ENCODE data around the gene RNF166. TPM values are rescaled to one million over a fixed set of nuclear protein-coding genes. Genes with fewer than 3 reads are reported as not detected.

RNF166 gene
- total RNA-seq, 1 experiment from 2014 or later = 26.5 TPM

- Mint-ChIP-seq H3K9me3 (no peaks in the 10 kb centered on the region), H3K27ac (peak overlapping the region in 1 of 3 experiments; percentile 66; a peak in 1 of 7 replicates)
- WGBS (ENCODE audit: extremely low coverage, insufficient read length, low lambda C conversion rate) = no CpG with 5 or more reads among the region's 41 CpGs
Observed at GRCh38 chr16:88738151-88739084, 32.2 kb upstream of the RNF166 start.

More at GRCh38 chr16:88738151-88739084, 32.2 kb upstream of the RNF166 start:
- Histone ChIP-seq H4K5ac (ENCODE audit: insufficient read length, low read depth, low read length) (no peak overlapping the region), H2BK15ac (ENCODE audit: low read depth, low read length) (no peak overlapping the region), H3K4me1 (ENCODE audit: insufficient read depth, low read length) (no peaks in the 10 kb centered on the region), H2AFZ (ENCODE audit: low read length) (no peak overlapping the region), H3K79me1 (ENCODE audit: insufficient read depth, low read depth, low read length, poor library complexity, severe bottlenecking) (no peaks in the 10 kb centered on the region), H3K18ac (ENCODE audit: insufficient read length, low read depth, low read length) (no peak overlapping the region), H2BK20ac (ENCODE audit: low read depth, low read length, poor library complexity, severe bottlenecking) (no peak overlapping the region), H3K79me2 (ENCODE audit: insufficient read depth, low read length) (no peaks in the 10 kb centered on the region), H2AK5ac (ENCODE audit: insufficient read length, low read length) (no peak overlapping the region), H3K27me3 (ENCODE audit: insufficient read depth, low read length) (no peaks in the 10 kb centered on the region), H3T11ph (ENCODE audit: low read length) (no peak overlapping the region), H3K56ac (ENCODE audit: insufficient read length, low read depth, low read length) (no peak overlapping the region), H3K4me2 (ENCODE audit: insufficient read depth, insufficient read length, low read length) (no peak overlapping the region), H4K91ac (ENCODE audit: insufficient read length, low read depth, low read length) (no peak overlapping the region), H3K4ac (ENCODE audit: low read depth, low read length) (no peak overlapping the region), H3K14ac (ENCODE audit: insufficient read depth, low read length) (no peak overlapping the region), H3K9me3 (ENCODE audit: control insufficient read depth, low read depth, low read length) (no peaks in the 10 kb centered on the region), H3K9ac (ENCODE audit: extremely low read depth, insufficient read length, low read length) (no peak overlapping the region), H3K23ac (ENCODE audit: insufficient read length, low read depth, low read length) (no peak overlapping the region), H2BK5ac (ENCODE audit: insufficient read length, low read length) (no peak overlapping the region), H2BK12ac (ENCODE audit: insufficient read length, low read depth, low read length) (no peak overlapping the region), H3K27ac (ENCODE audit: insufficient read length, low read depth, low read length) (no peak overlapping the region), H2BK120ac (ENCODE audit: low read depth, low read length, poor library complexity, severe bottlenecking) (no peak overlapping the region), H3K23me2 (ENCODE audit: insufficient read length, low read depth, low read length, poor library complexity, severe bottlenecking) (no peaks in the 10 kb centered on the region), H4K20me1 (ENCODE audit: control insufficient read depth, insufficient read depth, insufficient read length) (no peaks in the 10 kb centered on the region), H4K8ac (replicated peaks; ENCODE audit: insufficient read length, low read depth, low read length) (no peak overlapping the region)
- Mint-ChIP-seq H3K4me1 (0 out of 4 replicates have a peak, but pooled peaks cover 0 to 3% of the 10 kb centered on the region in 2 experiments), H3K4me3 (no peak overlapping the region), H3K36me3 (ENCODE audit: insufficient read depth in 1 of 3, low read depth in 3 of 3) (peaks cover 2 to 4% (median 3%) of the 10 kb centered on the region in 3 experiments; a peak in 4 of 7 replicates), H3K27me3 (ENCODE audit: low read depth) (no peaks in the 10 kb centered on the region; the same call in 1 of the 2 replicates)
- DNase-seq = no peak
- no peak for TF ChIP-seq CTCF (conservative IDR thresholded peaks at IDR 0.05)

All from H9 (cell line).